GM18867 (cell line): ENCODE results near the gene THBS4.

Experiments
- ATAC-seq: cut with Tn5 transposase; IDR thresholded peaks from one replicate; pipeline ENCODE4 v1.9.1; 2021; ENCODE audit warnings: mild to moderate bottlenecking, moderate library complexity; ENCODE audit not compliant: unreplicated experiment

The THBS4 gene

DNA sequence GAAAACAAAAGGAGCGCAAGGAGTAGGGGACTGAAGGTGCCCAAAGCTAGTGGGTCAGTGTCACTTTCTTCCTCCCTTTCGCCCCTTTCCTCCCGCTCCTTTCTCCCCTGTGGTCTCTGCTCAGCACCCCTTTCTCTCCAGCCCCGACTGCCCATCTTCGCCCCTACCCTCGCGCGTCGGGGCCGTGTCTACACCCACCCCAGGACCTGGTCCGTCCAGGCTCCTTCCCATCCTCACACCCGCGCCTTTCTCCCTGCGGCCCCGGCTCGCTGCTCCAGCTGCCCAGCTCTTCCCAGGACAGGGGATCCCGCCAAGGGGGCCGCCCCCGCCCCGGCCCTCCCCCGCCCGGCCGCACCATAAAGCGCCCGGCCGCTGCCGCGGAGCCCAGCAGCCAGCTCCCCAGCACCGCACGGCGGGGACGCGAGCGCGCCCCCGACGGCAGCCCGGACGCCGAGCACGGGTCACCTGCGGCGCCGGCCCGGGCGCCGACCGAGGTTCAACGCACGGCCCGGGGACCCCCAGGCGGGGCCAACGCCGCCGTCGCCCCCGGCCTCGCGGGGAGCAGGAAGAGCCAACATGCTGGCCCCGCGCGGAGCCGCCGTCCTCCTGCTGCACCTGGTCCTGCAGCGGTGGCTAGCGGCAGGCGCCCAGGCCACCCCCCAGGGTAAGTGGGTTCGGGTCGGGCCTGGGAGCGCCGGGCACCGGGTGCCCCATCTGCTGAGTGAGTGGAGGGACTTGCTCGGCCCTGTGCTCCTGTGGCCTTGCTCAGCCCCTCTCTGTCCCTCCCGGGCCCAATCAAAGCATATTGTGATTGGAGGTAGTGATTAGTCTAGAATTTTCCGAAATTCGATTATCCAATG lies at the start of gene THBS4:
Gene THBS4 (plus strand): TSS at position 387 of the 860 bp plus-strand sequence. CDS start 190 bp downstream, at position 577.
- no peak for ATAC-seq

DNA sequence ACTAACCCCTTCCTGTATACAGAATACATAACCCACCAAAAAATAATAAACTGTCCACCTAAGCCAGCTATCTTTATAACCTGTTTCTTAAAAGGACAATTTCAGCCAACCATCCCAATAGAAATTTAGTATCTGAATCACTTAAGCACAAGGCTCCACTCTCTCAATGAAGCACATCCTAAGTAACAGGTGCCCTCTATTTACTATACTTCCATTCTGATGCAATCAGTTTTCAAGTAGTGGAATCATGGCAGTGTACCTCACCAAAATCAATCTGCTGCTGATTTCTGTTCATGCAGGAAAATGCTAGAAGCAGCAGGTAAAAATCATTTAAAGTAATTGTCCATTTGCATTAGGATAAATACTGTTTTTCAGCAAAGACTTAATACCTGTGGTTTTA lies 48.9 kb upstream of the THBS4 start:
- ATAC-seq, result no peak

DNA sequence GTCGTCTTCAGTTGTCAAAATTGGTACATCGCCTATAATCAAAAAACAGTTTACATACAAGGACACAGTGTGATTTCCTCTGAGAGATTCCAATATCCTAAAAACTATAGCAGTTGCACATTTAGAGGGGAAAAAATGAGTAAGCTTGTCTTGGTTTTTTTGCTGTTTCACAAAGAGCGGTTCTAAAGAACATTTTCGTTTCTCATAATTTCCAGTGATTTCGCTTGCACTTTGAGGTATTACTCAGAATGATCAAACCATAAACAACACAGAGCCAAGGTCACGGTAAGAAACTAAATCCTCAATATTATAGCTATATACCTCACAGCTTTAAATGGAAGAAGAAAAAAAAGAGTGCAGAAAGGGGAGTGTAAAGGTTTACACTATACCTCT lies 44.9 kb upstream of the THBS4 start:
- ATAC-seq, result peak; percentile 59

DNA sequence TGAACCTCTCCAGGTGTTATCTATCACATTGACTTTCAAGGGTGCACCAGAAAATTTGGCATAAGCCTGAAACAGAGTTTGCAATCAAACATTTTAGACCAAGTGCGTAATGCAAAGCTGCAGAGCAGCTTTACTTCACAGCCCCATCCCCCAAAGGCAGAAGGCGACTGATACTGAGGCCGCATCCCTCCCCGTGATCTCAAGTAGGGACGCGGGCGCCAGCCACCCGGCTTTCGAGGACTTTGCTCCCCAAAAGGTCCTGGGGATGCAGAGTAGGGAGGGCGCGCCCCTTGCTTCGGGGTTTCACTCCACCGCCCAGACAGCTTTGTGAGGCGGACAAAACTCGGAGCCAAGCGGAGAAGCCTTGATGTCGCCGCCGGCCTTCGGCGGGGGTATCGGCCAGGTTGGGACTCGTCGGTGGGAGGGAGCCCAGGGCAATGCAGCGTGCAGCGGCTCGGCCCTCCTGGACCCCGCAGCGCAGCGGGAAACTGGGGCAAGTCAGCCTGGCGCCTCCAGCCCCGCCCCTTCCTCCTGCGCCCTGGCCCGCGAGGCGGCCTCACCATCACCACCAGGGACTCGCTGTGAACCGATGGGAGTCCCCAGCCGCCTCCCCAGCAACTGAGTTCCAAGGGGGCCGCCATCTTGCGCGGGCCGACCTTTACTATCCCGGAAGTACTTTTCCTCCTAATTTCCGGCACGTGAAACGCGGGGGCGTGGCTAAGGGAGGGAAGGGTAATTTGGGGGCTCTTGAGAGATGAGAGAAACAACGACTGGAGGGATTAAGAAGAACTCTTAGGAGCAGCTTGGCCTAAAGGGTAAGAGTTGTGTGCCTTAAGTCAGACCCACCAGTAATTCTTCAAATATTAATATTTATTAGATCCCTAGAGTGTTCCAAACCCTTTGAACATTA lies 44.3 kb upstream of the THBS4 start, which contains the start of gene MTX3:
Gene MTX3 (minus strand): TSS at position 665 of the 910 bp plus-strand sequence. CDS start 24 bp downstream, at position 641.
- ATAC-seq, result peak; percentile 85

DNA sequence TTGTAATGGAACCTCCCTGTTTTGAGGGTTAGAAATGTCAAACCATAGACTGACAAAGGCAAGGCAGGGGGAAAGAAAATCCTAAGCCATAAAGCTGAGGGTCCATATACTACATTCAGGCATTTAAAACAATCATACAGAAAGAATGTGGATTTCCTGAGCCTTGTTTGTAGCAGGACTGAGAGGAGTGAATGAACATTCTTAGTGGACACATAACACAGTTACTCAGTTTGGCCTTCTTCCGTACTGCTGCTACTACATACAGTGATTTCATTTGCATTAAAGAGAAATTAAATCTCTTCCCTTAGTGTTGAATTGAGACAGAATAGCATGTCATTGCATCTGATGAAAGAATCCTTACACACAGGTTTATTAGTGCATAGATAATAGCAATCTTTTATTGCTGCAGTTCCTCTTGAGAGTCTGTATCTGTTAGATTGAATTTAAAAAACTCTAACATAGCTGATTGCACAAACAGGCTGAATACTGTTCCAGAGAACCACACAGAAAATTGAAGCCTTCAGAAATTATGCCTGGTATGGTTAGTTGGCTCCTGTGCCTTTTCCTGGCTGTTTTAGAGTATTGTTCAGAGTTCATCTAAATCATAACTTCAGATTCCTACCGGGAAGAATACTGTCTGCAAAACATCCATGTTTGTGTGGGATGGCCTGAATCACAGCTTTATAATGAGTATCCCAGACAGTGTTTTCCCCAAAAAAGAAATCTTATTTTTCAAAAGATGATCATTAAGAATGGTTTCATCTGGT lies 42.1 kb upstream of the THBS4 start:
- ATAC-seq, result no peak

DNA sequence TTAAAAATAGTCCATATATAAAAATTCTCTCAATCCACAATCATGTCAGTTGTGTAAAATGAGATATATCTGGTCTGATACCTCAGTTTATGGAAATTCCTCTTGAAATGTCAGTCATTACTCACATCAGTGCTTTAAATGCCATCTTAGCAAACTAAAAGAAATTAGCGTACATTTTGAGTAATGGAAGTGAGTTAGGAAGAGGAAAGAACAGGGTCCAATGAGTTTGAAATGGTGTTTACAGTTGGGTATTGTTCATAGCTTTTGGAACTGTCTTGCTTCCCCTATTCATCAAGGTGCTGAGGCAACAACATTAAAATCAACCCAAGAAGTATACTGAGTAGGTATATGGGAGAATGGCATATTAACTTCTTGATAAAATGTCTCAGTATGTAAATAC lies 35.4 kb upstream of the THBS4 start:
- no peak for ATAC-seq

DNA sequence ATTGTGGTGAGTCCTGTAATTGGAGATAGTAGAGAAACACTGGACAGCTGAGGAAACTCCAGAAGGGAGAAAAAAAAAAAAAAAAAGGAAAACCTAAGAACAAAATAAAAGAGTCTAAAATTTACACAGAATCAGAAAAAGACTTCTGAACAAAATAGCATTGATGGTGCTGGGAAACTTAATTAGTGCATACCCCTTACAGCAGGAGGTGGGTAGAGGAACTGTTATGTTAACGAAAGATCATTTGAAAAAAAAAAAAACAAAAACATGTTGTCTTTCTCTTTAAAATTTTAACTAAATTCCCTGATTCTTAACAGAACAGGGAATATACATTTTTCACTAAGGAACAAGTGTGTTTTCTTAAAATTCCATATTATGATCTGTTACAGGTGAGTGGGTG lies 32.5 kb upstream of the THBS4 start:
- ATAC-seq, result no peak

DNA sequence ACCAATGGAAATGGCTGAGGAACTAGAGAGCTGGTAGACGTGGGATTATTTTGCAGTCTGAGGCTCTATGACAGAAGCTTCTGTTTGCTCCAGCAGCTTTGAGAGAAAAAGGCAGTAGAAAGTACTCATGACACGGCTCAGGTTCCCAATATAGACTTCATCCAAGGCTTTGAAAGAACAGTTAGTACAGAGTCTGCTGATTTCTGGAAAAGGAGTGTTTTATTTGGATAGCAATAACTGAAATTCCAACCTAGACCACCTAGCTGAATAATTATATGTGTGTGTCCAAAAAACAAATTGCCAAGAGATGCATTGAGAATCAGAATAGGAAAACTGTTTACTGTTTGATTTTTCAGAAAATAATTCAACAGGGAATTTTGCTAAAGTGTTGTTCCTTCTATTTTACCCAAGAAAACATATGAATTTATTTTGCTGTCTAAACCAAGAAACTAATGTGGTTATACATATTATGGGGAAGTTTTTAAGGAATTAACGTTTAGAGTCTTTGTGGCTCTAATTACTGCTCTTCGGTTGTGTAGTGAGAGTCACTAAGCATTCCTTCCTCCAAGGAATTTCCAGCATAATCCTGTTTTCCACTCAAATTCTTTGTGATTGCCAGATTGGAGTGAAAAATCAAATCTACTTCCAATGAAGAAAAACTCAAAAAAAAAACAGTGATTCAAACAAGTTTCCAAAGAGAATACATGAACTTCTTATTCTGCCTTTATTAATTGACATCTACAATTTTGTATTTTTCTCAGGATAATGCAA lies 26.0 kb upstream of the THBS4 start:
- no peak for ATAC-seq

DNA sequence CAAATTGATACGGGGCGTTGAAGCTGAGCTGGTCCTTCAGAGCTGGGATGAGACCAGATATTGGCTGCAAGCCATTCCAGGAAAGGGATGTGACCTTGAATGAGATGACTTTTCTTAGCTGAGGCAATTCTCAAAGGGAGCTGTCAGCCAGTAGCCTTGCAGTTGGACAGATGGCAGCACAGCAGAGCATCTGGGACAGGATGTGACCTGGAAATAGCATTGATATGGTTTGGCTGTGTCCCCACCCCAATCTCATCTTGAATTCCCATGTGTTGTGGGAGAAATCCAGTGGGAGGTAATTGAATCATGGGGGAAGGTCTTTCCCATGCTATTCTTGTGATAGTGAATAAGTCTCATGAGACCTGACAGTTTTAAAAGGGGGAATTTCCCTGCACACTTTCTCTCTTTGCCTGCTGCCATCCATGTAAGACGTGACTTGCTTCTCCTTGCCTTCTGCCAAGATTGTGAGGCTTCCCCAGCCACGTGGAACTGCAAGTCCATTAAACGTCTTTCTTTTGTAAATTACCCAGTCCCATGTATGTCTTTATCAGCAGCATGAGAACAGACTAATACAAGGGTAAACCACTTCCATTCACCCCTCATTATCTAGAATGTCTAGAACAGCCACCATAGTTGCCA lies 24.3 kb upstream of the THBS4 start:
- ATAC-seq, result no peak

DNA sequence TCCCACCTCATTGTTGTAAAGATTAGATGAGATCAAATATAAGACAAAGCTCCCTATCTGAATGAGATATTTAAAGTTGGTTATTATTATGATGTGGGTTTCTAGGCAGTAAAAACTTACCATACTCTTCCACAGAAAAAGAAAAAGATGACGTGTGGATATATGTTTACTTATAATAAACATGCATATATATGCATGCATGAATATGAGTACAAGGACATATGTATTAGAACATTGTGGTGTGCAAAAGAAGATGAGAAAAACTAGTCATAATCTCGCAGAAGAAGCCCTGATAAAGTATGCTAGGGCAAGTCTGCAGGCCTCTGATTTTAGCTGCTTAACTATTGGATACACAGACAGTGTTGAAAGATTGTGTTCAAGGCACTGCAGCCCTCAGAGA lies 10.1 kb upstream of the THBS4 start:
- no peak for ATAC-seq

DNA sequence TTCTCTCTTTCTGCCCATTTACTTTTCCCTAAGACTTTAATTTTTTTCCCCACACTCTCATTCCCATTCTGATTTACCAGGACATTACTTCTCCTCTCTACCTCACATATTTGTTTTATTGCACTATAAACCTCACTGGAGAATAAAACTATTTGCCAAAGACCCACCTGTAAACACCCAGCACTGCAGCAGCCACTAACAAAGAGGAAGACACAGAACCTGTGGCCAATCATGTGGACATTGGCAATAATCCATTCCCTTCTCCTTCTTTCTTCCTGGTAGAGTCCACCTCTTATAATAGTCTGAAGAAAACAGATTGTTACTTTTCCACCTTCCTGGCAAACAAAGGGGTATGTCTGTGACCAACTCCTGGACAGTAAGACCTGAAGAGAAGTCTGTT lies 8.3 kb upstream of the THBS4 start:
- ATAC-seq, result no peak

DNA sequence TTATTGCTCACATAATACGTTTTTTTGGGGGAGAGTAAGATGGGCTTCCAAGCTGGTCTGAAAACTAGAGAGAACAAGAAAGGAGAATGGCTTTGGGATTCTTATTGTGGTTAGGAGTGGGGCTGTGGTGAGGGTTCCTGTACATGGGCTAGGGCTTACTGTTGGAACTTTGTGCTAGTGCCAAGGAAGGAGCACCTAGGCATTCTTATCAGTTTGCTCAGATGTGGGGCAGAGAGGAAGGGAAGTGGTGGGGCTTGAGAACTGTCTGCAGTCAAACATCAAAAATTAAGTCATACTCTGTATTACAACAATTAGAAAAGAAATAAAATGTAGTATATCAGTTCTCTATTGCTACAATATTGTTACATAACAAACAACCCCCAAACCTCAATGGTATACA lies 4.0 kb upstream of the THBS4 start:
- no peak for ATAC-seq

DNA sequence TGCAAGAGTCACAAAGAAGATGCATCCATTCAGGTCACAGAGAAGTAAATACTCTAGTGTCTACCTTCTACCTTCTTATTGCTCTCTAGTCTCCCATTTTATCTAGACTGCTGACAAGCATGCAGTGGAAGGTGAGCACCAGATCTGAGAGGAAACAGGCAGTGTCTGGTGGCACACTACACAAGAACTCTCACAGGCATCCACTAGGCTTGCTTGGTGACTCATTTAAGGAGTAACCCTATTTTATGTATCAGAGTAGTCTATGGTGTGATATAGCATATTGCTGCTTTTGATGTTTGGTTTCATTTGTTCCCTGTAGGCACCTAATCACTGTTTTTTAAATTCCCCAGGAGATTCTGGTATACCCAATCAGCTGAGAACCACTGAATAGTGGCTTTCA lies 1.6 kb upstream of the THBS4 start:
- peak; percentile 67 for ATAC-seq

DNA sequence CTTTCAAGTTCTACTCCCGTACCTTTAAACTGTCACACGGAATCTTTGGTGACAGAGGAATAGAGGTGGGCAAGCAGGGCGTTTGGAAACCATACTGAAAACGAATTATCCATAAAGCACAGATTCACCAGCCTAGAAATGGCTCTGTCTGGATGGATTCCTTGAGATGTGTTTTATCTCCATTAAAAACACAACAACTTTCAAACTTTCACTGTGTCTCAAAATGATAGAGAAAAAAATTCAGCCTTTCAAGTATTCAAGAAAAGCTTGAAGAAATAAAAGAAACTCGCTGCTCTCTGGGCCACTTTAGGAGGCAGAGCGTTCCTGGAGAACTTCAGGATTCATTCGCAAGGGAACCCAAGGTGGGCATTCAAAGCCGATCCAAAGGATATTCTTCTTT lies 589 bp upstream of the THBS4 start:
- no peak for ATAC-seq

DNA sequence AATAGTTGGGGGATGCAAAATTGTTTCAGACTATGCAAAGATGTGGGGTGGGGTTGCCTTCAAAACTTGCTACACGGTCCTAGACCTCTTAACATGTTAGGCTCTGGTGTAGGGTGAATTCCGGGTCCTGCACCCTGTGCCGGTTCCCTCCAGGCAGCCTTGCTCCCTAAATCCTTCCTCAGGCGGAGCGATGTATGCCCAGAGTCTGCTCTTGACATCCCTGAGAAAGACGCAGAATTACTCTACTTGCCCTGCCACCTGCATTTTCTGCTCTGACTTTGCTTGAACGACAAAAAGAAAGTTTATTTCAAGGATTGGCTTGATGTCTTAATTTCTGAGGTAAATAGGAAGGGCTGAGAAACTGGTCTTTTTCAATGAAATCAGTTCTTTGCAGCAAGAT lies 691 bp downstream of the THBS4 start:
- no peak for ATAC-seq

DNA sequence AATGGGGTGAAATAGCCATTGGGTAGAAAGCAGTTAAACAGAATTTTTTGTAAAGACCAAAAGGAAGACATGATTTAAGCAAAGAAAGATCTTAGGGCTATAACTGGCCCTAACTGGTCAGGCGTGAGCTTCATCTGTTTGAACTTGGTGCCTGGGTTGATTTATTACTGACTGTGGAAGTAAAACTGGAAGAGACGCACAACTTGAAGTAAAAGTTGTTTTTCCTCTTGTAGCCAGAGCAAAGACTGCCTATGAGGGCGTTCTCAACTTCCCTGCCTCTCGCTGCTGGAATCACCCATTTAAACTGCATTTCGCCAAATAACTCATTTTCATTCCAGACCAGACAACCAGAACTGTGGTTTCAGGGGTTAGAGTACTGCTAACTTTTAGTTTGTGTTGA lies 1.5 kb downstream of the THBS4 start:
- no peak for ATAC-seq

DNA sequence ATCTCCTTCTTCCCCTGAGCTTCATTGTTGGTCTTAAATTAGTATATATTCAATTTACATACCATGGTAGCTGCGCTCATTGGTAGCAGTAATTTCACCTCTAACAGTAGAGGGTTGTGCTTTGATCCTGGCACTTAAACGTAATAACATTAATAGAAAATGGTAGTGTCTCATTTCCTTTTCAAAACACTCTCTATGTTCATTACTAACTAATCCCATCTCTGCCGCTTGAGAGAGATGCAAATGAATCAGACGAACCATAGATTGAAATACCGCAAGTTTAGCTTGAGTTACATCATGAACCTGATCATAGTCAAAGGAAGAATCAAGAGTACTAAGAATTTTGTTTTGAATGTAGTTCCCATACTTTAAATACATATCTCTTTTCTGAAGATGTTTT lies 2.2 kb downstream of the THBS4 start:
- ATAC-seq, result peak; percentile 85

DNA sequence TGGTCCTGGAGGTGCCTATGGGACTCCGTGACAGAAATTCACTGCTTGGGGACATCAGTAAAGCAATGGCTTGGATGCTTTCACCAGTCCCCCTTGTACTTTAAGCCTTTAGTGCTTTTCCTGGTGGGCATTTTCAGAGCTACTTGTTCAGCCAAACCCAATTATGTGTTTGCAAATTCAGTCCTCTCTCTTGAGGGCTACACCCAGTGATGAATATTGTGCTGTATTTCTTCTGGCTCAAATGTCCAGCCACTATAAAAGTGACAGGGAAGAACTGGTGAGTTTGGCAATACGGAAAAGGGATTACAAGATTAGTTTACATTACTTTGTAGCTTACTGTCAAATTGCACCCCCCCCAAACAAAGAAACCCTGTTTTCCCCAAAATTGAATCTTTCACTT lies 4.5 kb downstream of the THBS4 start:
- ATAC-seq, result no peak

DNA sequence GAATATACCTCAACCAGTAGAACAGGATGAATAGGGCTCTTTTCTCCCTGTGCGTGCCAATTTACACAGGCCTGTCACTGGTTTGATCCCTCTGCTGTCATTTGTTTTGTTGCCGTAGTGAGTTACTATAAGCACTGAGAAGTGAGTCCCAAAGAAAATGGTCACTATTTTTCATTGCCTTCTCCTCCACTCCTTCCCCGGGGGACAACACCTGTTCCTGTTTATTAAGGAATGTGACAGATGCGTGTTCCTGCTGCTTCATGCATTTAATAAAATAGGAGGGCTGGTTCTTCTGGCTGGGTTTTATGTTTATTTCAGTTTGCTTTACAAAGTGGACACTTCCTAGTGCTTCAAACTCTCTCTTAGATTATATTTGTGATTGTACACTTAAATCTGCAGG lies 6.4 kb downstream of the THBS4 start:
- ATAC-seq, result no peak

DNA sequence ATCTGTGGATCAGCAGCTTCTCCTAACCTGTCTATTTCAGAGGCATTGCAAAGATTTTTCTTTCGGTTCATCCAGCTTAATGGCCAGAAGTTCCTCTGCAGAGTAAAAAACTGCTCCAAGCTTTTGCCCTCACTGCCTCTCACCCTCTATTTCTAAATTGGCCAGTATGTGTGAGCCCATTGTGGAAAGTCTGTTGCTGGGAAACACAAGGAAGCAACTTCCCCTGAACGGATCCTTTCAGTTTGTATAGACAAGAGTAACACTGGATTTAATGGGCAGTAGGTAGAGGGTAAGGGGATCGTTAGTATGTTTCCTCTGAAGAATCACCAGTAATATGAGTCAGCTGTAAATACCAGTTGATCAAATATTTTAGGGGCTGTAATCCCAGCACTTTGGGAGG lies 7.2 kb downstream of the THBS4 start:
- ATAC-seq, result no peak
